Erythroblast (primary cell): Measurements from ENCODE around the gene MSL2.

Source experiments
- DNase-seq, 2 experiments: peaks; one replicate each; lab custom pipeline; 2025; lab: John Stamatoyannopoulos, UW
- GATA1 ChIP-seq: IDR thresholded peaks from 2 replicates; pipeline ENCODE4 v1.6.1; 2011; ENCODE audit warnings: low read depth, mild to moderate bottlenecking, control low read depth, low read length, moderate library complexity
- POLR2A ChIP-seq: IDR thresholded peaks from 2 replicates; pipeline ENCODE4 v1.6.1; 2011; ENCODE audit warnings: mild to moderate bottlenecking, low read length

Gene MSL2

GRCh38 chr3:136105044-136105443, 91.1 kb downstream of the MSL2 start:
- TF ChIP-seq GATA1: no peak
- TF ChIP-seq POLR2A: no peak

More at GRCh38 chr3:136105044-136105443, 91.1 kb downstream of the MSL2 start:
- DNase-seq: no peak
